ENCODE results near the gene SLC6A9. TPM values are rescaled to one million over a fixed set of nuclear protein-coding genes. Genes with fewer than 3 reads are reported as not detected.

SLC6A9 gene
- total RNA-seq, 1 experiment from 2014 or later, result 9.2 TPM

- no TSS peak for BruUV-seq (replicated peaks)
- Histone ChIP-seq H3K9me3 (ENCODE audit: control insufficient read depth, insufficient read depth, low read depth, low read length) (no peaks in the 10 kb centered on the region), H3K27me3 (ENCODE audit: control insufficient read depth, insufficient read depth, low read length) (no peaks in the 10 kb centered on the region), H3K4me1 (ENCODE audit: control insufficient read depth, insufficient read depth, low read length) (no peaks in the 10 kb centered on the region), H3K27ac (ENCODE audit: low read length) (no peak overlapping the region), H3K36me3 (ENCODE audit: control insufficient read depth, insufficient read depth, low read length) (peaks cover 3% of the 10 kb centered on the region), H3K4me3 (ENCODE audit: low read depth in 2 of 2, low read length in 2 of 2) (no peak overlapping the region)
- in situ Hi-C loops (cut with HindIII; ENCODE audit: low pct_unique_long_range_greater_than_20kb, low sequenced_read_pairs), result no loop called here
- intact Hi-C loops (cut with micrococcal nuclease; ENCODE audit: unreplicated experiment), result no loop called here
- ChIA-PET CTCF (no interaction called here), POLR2A (no interaction called here)
- DNase-seq (ENCODE audit: low read depth, low spot score), result no peak
- ATAC-seq, result no peak
- TF ChIP-seq SIN3A (IDR thresholded peaks at IDR 0.05; ENCODE audit: borderline replicate concordance, insufficient read depth, low read depth, low read length) (no peak), REST (IDR thresholded peaks at IDR 0.05; ENCODE audit: insufficient read depth in 1 of 2, low read depth in 2 of 2, low read length in 1 of 2) (no peak), TCF7L2 (IDR thresholded peaks at IDR 0.05; ENCODE audit: low read depth, low read length) (no peak), POLR2AphosphoS5 (IDR thresholded peaks at IDR 0.05; ENCODE audit: low read depth, low read length) (no peak), CTCF (IDR thresholded peaks at IDR 0.05) (no peak)
These were observed 75.0 kb downstream of the SLC6A9 start for GRCh38 chr1:43956234-43956633.

- no peaks in the 10 kb centered on the region for H3K36me3 ChIP-seq (ENCODE audit: control insufficient read depth, insufficient read depth, low read length)
- TF ChIP-seq TCF7L2 (IDR thresholded peaks at IDR 0.05; ENCODE audit: low read depth, low read length), result no peak
- intact Hi-C loops (cut with micrococcal nuclease; ENCODE audit: unreplicated experiment) (no loop called here), in situ Hi-C loops (cut with HindIII; ENCODE audit: low pct_unique_long_range_greater_than_20kb, low sequenced_read_pairs) (no loop called here)
- no peak for DNase-seq (ENCODE audit: low read depth, low spot score)
- H3K9me3 ChIP-seq (ENCODE audit: control insufficient read depth, insufficient read depth, low read depth, low read length), result no peaks in the 10 kb centered on the region
- H3K27ac ChIP-seq (ENCODE audit: low read length), result no peak overlapping the region
- ChIA-PET POLR2A (no interaction called here), CTCF (interaction anchor here (0.6 kb wide), 1 partner anchor 83 kb away, joined by 3 read pairs; no protein-coding TSS in a partner anchor)
- ATAC-seq, result no peak
- BruUV-seq (replicated peaks), result no TSS peak
- H3K27me3 ChIP-seq (ENCODE audit: control insufficient read depth, insufficient read depth, low read length), result no peaks in the 10 kb centered on the region
- H3K4me3 ChIP-seq (ENCODE audit: low read depth in 2 of 2, low read length in 2 of 2), result no peak overlapping the region
- no peaks in the 10 kb centered on the region for H3K4me1 ChIP-seq (ENCODE audit: control insufficient read depth, insufficient read depth, low read length)
These were observed 77.2 kb downstream of the SLC6A9 start for GRCh38 chr1:43954036-43954435.

- no peaks in the 10 kb centered on the region for H3K27me3 ChIP-seq (ENCODE audit: control insufficient read depth, insufficient read depth, low read length)
- no peak overlapping the region for H3K4me3 ChIP-seq (ENCODE audit: low read depth in 2 of 2, low read length in 2 of 2)
- CTCF ChIA-PET, result interaction anchor here (0.5 to 1.2 kb wide), 2 partner anchors 18 to 459 kb away, joined by 3 to 4 read pairs; no protein-coding TSS in a partner anchor
- no peaks in the 10 kb centered on the region for H3K9me3 ChIP-seq (ENCODE audit: control insufficient read depth, insufficient read depth, low read depth, low read length)
- TF ChIP-seq TCF7L2 (IDR thresholded peaks at IDR 0.05; ENCODE audit: low read depth, low read length) (no peak), CTCF (IDR thresholded peaks at IDR 0.05) (no peak), REST (IDR thresholded peaks at IDR 0.05; ENCODE audit: insufficient read depth in 1 of 2, low read depth in 2 of 2, low read length in 1 of 2) (no peak), SIN3A (IDR thresholded peaks at IDR 0.05; ENCODE audit: borderline replicate concordance, insufficient read depth, low read depth, low read length) (no peak), POLR2AphosphoS5 (IDR thresholded peaks at IDR 0.05; ENCODE audit: low read depth, low read length) (no peak)
- no peak overlapping the region for H3K27ac ChIP-seq (ENCODE audit: low read length)
- ATAC-seq (no peak), DNase-seq (ENCODE audit: low read depth, low spot score) (no peak)
- H3K36me3 ChIP-seq (ENCODE audit: control insufficient read depth, insufficient read depth, low read length), result no peaks in the 10 kb centered on the region
- peaks cover 3% of the 10 kb centered on the region for H3K4me1 ChIP-seq (ENCODE audit: control insufficient read depth, insufficient read depth, low read length)
- in situ Hi-C loops (cut with HindIII; ENCODE audit: low pct_unique_long_range_greater_than_20kb, low sequenced_read_pairs), result no loop called here
- intact Hi-C loops (cut with micrococcal nuclease; ENCODE audit: unreplicated experiment), result no loop called here
- POLR2A ChIA-PET, result no interaction called here
- no TSS peak for BruUV-seq (replicated peaks)
These were observed 77.9 kb downstream of the SLC6A9 start for GRCh38 chr1:43953361-43953760.

All from Panc1 (cell line).